A673 (cell line): ENCODE results near the gene MYLK2.

Experiments used
- CTCF ChIP-seq: fragments of 300-800, 200-600 bp; sonication (generic); conservative IDR thresholded peaks from 2 replicates; pipeline ENCODE4 v1.5.1; 2017; ENCODE audit warnings: low read depth, mild to moderate bottlenecking, antibody characterized with exemption, low read length, moderate library complexity, mixed read lengths
- EZH2 ChIP-seq: fragments of 200-600 bp; sonication (generic); IDR thresholded peaks from 2 replicates; pipeline ENCODE4 v1.6.1; 2017; ENCODE audit warnings: borderline replicate concordance, low read depth, mild to moderate bottlenecking, mixed read lengths, antibody characterized with exemption, low read length; ENCODE audit not compliant: poor library complexity, severe bottlenecking

GRCh38 chr20:31830406-31830981 lies 11.3 kb downstream of the MYLK2 start:
- TF ChIP-seq CTCF, result no peak
- no peak for TF ChIP-seq EZH2
